AG10803 (cell line): ENCODE results near the gene DARS1.

Experiments used
- DNase-seq: peaks from one replicate; pipeline ENCODE4 v3.0.0; 2010; ENCODE audit warnings: low read depth
- H3K4me3 ChIP-seq: 2 replicates; pipeline ENCODE4 v1.5.1; 2011; ENCODE audit warnings: mild to moderate bottlenecking, low read length, control low read depth
- TF ChIP-seq, protein P1 (sequence below): conservative IDR thresholded peaks from 2 replicates; pipeline ENCODE4 v1.5.1; 2011; ENCODE audit warnings: mild to moderate bottlenecking, low read length, control low read depth, inconsistent platforms

The DARS1 gene

DNA sequence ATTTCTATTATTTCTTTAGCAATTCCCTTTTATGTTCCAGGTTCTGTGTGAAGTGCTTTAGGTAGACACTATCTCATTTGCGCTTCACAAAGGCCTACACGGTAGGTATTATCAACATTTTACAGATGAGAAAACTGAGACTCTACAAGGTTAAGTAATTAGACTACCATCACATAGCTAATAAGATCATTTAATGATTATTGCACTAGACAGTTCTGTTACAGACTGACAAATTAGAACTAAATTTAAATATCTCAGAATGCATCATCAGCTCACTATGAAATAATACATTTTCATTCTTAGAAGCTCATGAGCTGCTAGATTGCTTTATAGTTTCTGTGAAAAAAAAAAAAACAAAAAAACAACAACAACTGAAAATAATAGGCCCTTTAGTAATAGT lies 37.9 kb downstream of the DARS1 start:
- H3K4me3 ChIP-seq, result no peak overlapping the region
- DNase-seq, result no peak
- TF ChIP-seq, protein P1, sequence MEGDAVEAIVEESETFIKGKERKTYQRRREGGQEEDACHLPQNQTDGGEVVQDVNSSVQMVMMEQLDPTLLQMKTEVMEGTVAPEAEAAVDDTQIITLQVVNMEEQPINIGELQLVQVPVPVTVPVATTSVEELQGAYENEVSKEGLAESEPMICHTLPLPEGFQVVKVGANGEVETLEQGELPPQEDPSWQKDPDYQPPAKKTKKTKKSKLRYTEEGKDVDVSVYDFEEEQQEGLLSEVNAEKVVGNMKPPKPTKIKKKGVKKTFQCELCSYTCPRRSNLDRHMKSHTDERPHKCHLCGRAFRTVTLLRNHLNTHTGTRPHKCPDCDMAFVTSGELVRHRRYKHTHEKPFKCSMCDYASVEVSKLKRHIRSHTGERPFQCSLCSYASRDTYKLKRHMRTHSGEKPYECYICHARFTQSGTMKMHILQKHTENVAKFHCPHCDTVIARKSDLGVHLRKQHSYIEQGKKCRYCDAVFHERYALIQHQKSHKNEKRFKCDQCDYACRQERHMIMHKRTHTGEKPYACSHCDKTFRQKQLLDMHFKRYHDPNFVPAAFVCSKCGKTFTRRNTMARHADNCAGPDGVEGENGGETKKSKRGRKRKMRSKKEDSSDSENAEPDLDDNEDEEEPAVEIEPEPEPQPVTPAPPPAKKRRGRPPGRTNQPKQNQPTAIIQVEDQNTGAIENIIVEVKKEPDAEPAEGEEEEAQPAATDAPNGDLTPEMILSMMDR, result no peak

DNA sequence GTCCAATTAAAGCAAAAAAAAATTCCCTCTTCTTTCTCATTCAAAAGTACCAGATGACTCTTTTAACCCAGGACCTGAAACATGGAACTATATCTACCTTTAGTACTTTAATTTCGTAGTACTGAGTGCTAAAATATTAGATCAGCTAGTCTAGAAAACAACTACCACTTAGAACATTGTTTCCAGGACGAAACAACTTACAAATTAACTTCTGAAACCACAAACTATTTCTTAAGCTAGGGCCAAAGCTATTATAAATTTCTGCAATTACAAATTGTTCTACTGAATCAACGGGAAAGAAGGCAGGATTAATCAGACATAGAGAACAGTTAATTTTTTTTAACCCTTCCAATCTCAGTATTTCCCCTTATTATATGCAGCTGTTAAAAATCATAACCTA lies 39.9 kb downstream of the DARS1 start:
- TF ChIP-seq, protein P1, result no peak
- H3K4me3 ChIP-seq, result no peak overlapping the region
- DNase-seq, result peak; percentile 14

DNA sequence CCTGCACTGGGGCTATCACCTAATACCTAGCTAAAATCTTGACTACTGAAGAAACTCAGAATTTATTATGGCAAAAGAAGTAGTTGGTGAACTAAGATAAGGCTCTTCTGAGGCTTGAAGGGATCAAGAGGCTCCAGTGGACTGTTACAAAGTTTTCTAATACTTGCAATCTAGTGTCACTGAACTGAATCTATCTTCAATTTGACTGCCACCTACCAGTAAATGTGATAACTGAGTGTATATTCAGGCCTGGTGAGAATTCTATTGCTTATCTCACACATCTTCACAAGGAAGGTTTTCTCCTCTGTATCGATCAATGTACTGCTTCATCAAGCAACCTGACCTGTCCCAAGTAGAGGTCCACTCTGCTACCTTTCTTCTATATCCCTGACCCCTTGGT lies 40.8 kb downstream of the DARS1 start:
- TF ChIP-seq, protein P1, result no peak
- no peak for DNase-seq
- no peak overlapping the region for H3K4me3 ChIP-seq

DNA sequence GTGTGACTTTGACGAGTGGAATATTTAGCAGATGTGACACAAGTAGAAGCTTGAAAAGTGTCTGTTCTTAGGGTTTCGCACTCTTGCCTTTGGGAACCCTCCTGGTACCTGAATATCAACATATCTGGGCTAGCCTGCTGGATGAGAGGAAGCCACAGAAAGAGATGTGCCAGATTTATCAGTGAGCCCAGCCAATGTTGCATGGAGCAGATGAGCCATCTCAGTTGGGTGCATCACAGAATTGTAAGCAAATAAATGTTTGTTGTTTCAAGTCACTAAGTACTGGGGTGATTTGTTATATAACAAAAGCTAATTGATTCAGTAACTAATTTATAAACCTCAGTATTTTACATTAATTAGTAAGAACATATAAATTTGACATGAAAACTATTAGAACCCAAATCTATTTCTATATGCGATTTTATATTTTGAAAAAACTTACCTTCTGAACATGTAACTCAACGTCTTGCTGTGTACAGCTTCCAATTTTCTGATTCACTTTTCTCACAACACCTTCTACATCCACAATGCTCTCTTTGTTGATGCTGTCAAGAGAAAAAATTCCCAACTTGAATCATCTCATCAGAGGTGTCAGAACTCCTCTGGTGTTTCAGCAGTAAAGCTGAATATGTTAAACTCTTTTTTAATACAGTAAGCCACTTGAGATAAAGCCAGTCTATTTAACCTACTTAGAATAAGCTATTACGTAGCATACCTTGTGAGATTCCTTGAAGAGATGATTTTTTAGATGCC lies 42.3 kb downstream of the DARS1 start:
- no peak overlapping the region for H3K4me3 ChIP-seq
- TF ChIP-seq, protein P1, result no peak
- DNase-seq, result no peak

DNA sequence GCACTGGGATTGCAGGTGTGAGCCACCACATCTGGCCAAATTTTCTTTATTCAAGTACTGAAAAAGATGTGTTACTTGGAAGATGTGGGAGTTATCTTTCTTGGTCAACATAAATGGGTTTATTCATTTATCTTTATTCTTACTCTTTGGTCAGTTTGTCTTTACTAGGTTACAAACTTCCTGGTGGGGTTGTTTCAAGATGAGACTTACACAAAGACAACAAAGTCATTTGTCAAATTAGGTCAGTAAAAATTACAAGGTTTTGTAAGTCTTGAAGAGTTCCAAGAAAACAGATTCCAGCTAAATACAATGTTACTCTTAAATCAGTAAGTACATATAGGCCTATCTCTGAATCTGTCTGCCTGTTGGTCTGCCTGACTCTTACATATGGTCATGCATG lies 48.9 kb downstream of the DARS1 start:
- no peak for DNase-seq
- TF ChIP-seq, protein P1, result no peak
- H3K4me3 ChIP-seq, result no peak overlapping the region

DNA sequence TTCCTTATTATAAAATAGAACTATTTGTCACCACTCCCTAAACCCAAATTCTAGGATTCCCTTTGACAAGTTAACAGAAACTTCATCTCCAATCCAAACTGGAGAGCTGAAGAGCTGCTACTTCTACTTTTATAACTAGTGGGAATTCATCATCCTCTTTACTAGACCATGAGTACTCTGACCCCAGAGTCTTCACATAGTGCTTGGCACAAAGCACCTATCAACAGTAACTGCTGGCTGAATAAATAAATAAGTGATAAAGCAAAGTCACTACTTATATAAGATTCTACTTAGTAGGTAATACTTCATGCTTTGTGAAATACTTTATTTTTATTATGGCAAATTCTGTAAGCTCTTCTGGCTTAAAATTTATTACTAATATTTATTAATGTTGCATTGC lies 49.5 kb downstream of the DARS1 start:
- no peak overlapping the region for H3K4me3 ChIP-seq
- no peak for DNase-seq
- TF ChIP-seq, protein P1, result no peak

DNA sequence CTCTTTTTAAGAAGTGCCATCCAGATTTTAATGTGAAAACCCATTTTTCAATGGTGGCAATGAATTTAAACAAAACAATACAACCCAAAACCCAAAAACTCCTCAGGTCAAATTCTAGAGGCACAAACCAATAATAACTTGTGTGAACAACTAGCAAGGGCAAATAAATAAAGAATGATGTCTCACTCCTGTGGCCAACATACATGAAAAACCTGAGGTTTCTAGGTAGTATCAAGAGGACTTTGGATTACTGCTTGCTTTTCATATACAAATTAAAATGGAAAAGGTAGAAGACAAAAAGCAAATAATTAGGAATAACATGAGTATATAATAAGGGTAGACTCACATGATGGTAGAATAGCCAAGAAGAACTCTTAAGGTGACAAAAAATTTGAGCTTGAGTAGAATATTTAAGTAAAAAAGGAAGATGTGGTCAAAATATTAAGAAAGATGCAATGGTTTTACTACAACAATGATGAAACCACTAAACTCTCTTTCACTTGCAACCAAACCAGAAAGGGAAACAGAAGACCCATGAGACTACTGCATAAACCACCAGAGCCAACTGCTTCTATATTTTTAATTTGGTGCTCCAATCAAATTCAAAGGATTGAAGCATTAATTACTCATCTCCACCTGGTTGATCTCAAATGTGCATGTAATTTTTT lies 53.5 kb downstream of the DARS1 start:
- no peak for DNase-seq
- TF ChIP-seq, protein P1, result no peak
- H3K4me3 ChIP-seq, result no peak overlapping the region
